H9 (cell line): ENCODE results near the gene PAMR1. TPM values are rescaled to one million over a fixed set of nuclear protein-coding genes. Genes with fewer than 3 reads are reported as not detected.
A peak's percentile ranks its signal among the peaks of the same experiment; 100 is the strongest.

Source experiments
- DNase-seq: peaks from one replicate; pipeline ENCODE4 v3.0.0-alpha.2; 2017
- H2AFZ ChIP-seq: one replicate; pipeline ENCODE4 v1.6.1; 2013; ENCODE audit warnings: mild to moderate bottlenecking, low read length, control low read depth, moderate library complexity
- H2AK5ac ChIP-seq: 2 replicates; pipeline ENCODE4 v1.6.1; 2013; ENCODE audit warnings: low read length, control low read depth, mixed read lengths; ENCODE audit not compliant: insufficient read length
- H2BK120ac ChIP-seq: one replicate; pipeline ENCODE4 v1.6.1; 2013; ENCODE audit warnings: low read depth, mild to moderate bottlenecking, low read length, control low read depth, inconsistent platforms; ENCODE audit not compliant: poor library complexity, severe bottlenecking
- H2BK12ac ChIP-seq: 2 replicates; pipeline ENCODE4 v1.6.1; 2013; ENCODE audit warnings: low read length, control low read depth, mixed read lengths, low read depth; ENCODE audit not compliant: insufficient read length
- H2BK15ac ChIP-seq: 2 replicates; pipeline ENCODE4 v1.6.1; 2013; ENCODE audit warnings: low read depth, low read length, control low read depth
- H2BK20ac ChIP-seq: one replicate; pipeline ENCODE4 v1.6.1; 2013; ENCODE audit warnings: low read depth, mild to moderate bottlenecking, low read length, control low read depth, inconsistent platforms; ENCODE audit not compliant: poor library complexity, severe bottlenecking
- H2BK5ac ChIP-seq: 2 replicates; pipeline ENCODE4 v1.6.1; 2013; ENCODE audit warnings: low read length, control low read depth, mixed read lengths; ENCODE audit not compliant: insufficient read length
- H3K14ac ChIP-seq: 2 replicates; pipeline ENCODE4 v1.6.1; 2013; ENCODE audit warnings: low read length, control low read depth; ENCODE audit not compliant: insufficient read depth
- H3K18ac ChIP-seq: 2 replicates; pipeline ENCODE4 v1.6.1; 2013; ENCODE audit warnings: low read depth, mild to moderate bottlenecking, mixed read lengths, low read length, control low read depth; ENCODE audit not compliant: insufficient read length
- H3K23ac ChIP-seq: 2 replicates; pipeline ENCODE4 v1.6.1; 2013; ENCODE audit warnings: low read length, control low read depth, mixed read lengths, low read depth; ENCODE audit not compliant: insufficient read length
- H3K23me2 ChIP-seq: 2 replicates; pipeline ENCODE4 v1.6.1; 2013; ENCODE audit warnings: low read depth, mild to moderate bottlenecking, mixed read lengths, low read length, control low read depth; ENCODE audit not compliant: insufficient read length, poor library complexity, severe bottlenecking
- H3K27ac ChIP-seq: 2 replicates; pipeline ENCODE4 v1.5.1; 2013; ENCODE audit warnings: low read length, control low read depth, mixed read lengths, low read depth; ENCODE audit not compliant: insufficient read length
- H3K27me3 ChIP-seq: 2 replicates; pipeline ENCODE4 v1.6.1; 2013; ENCODE audit warnings: low read length, control low read depth, inconsistent platforms; ENCODE audit not compliant: insufficient read depth
- H3K4ac ChIP-seq: 2 replicates; pipeline ENCODE4 v1.6.1; 2013; ENCODE audit warnings: low read depth, mild to moderate bottlenecking, control low read depth, inconsistent platforms, low read length, moderate library complexity
- H3K4me1 ChIP-seq: 2 replicates; pipeline ENCODE4 v1.6.1; 2013; ENCODE audit warnings: low read length, control low read depth, inconsistent platforms; ENCODE audit not compliant: insufficient read depth
- H3K4me2 ChIP-seq: 2 replicates; pipeline ENCODE4 v1.6.1; 2013; ENCODE audit warnings: low read length, control low read depth, mixed read lengths; ENCODE audit not compliant: insufficient read length, insufficient read depth
- H3K56ac ChIP-seq: 2 replicates; pipeline ENCODE4 v1.6.1; 2013; ENCODE audit warnings: low read depth, mild to moderate bottlenecking, mixed read lengths, low read length, control low read depth; ENCODE audit not compliant: insufficient read length
- H3K79me1 ChIP-seq: 2 replicates; pipeline ENCODE4 v1.6.1; 2013; ENCODE audit warnings: low read depth, mild to moderate bottlenecking, moderate library complexity, low read length, control low read depth, inconsistent platforms; ENCODE audit not compliant: insufficient read depth, poor library complexity, severe bottlenecking
- H3K79me2 ChIP-seq: 2 replicates; pipeline ENCODE4 v1.6.1; 2013; ENCODE audit warnings: low read length, control low read depth, inconsistent platforms; ENCODE audit not compliant: insufficient read depth
- H3K9ac ChIP-seq: 2 replicates; pipeline ENCODE4 v1.6.1; 2013; ENCODE audit warnings: low read length, control low read depth, mixed read lengths; ENCODE audit not compliant: insufficient read length; ENCODE audit errors: extremely low read depth
- H3K9me3 ChIP-seq: one replicate; pipeline ENCODE4 v1.6.1; 2013; ENCODE audit warnings: low read depth, low read length, inconsistent platforms; ENCODE audit not compliant: control insufficient read depth
- H3T11ph ChIP-seq: one replicate; pipeline ENCODE4 v1.6.1; 2013; ENCODE audit warnings: mild to moderate bottlenecking, low read length, control low read depth, inconsistent platforms
- H4K20me1 ChIP-seq: one replicate; pipeline ENCODE4 v1.6.1; 2013; ENCODE audit not compliant: control insufficient read depth, insufficient read length, insufficient read depth
- H4K5ac ChIP-seq: 2 replicates; pipeline ENCODE4 v1.6.1; 2013; ENCODE audit warnings: low read depth, mild to moderate bottlenecking, mixed read lengths, low read length, control low read depth; ENCODE audit not compliant: insufficient read length
- H4K8ac ChIP-seq: replicated peaks from 2 replicates; pipeline ENCODE4 v1.6.1; 2013; ENCODE audit warnings: low read length, control low read depth, mixed read lengths, low read depth; ENCODE audit not compliant: insufficient read length
- H4K91ac ChIP-seq: 2 replicates; pipeline ENCODE4 v1.6.1; 2013; ENCODE audit warnings: low read depth, mild to moderate bottlenecking, moderate library complexity, mixed read lengths, low read length, control low read depth; ENCODE audit not compliant: insufficient read length
- H3K27ac Mint-ChIP-seq, 3 experiments: 2 replicates in 2 of 3; 3 replicates in 1 of 3; pipeline ENCODE4 v1.8.0; 2020 to 2021; ENCODE audit warnings: mixed read lengths in 3 of 3, mild to moderate bottlenecking in 1 of 3, moderate library complexity in 1 of 3
- H3K27me3 Mint-ChIP-seq: 2 replicates; pipeline ENCODE4 v1.8.0; 2021; ENCODE audit warnings: low read depth, mild to moderate bottlenecking, moderate library complexity, mixed read lengths
- H3K36me3 Mint-ChIP-seq, 3 experiments: 2 replicates in 2 of 3; 3 replicates in 1 of 3; pipeline ENCODE4 v1.8.0; 2020 to 2021; ENCODE audit warnings: low read depth in 3 of 3, mixed read lengths in 3 of 3; ENCODE audit not compliant: insufficient read depth in 1 of 3
- H3K4me1 Mint-ChIP-seq, 2 experiments: 2 replicates each; pipeline ENCODE4 v1.8.0; 2020; ENCODE audit warnings: mixed read lengths in 2 of 2
- H3K4me3 Mint-ChIP-seq, 2 experiments: 2 replicates in 1 of 2; 3 replicates in 1 of 2; pipeline ENCODE4 v1.8.0; 2020 to 2021; ENCODE audit warnings: mild to moderate bottlenecking in 2 of 2, mixed read lengths in 2 of 2, moderate library complexity in 1 of 2
- H3K9me3 Mint-ChIP-seq, 2 experiments: 2 replicates in 1 of 2; 3 replicates in 1 of 2; pipeline ENCODE4 v1.8.0; 2020; ENCODE audit warnings: mild to moderate bottlenecking in 2 of 2, mixed read lengths in 2 of 2, moderate library complexity in 1 of 2
- CTCF ChIP-seq: fragments of 200-600 bp; sonication (generic); conservative IDR thresholded peaks from 3 replicates; pipeline ENCODE4 v1.8.0; 2021; ENCODE audit warnings: antibody characterized with exemption, mild to moderate bottlenecking
- WGBS: extraction: QIAGEN DNeasy Blood & Tissue Kit; methylation state at CpG from one replicate; pipeline ENCODE4 v1.1.7; 2013; ENCODE audit warnings: missing lambda C conversion rate, low lambda C conversion rate, mixed read lengths; ENCODE audit not compliant: insufficient read length; ENCODE audit errors: extremely low coverage; 5-methylcytosine and 5-hydroxymethylcytosine counted together
- total RNA-seq: library from RNA; stranded (reverse); gene quantifications from 2 replicates; pipeline ENCODE4 v1.2.1, GENCODE V29; 2021

PAMR1 gene
- total RNA-seq, 1 experiment from 2014 or later, result 2.4 TPM

GRCh38 chr11:35412285-35412684 lies 113.1 kb downstream of the PAMR1 start:
- Mint-ChIP-seq H3K4me3 (no peak overlapping the region), H3K27ac (no peak overlapping the region), H3K4me1 (no peaks in the 10 kb centered on the region), H3K36me3 (no peaks in the 10 kb centered on the region), H3K9me3 (no peaks in the 10 kb centered on the region), H3K27me3 (peaks cover 63% of the 10 kb centered on the region)
- Histone ChIP-seq H3K4me1 (no peaks in the 10 kb centered on the region), H2BK15ac (no peak overlapping the region), H4K20me1 (no peaks in the 10 kb centered on the region), H3T11ph (no peak overlapping the region), H2BK120ac (no peak overlapping the region), H3K14ac (no peak overlapping the region), H3K27me3 (peaks cover 18% of the 10 kb centered on the region), H3K4me2 (no peak overlapping the region), H4K91ac (no peak overlapping the region), H3K27ac (no peak overlapping the region), H4K5ac (no peak overlapping the region), H3K79me2 (no peaks in the 10 kb centered on the region), H2BK12ac (no peak overlapping the region), H2AK5ac (no peak overlapping the region), H4K8ac (no peak overlapping the region), H3K56ac (no peak overlapping the region), H3K18ac (no peak overlapping the region), H2BK20ac (no peak overlapping the region), H2BK5ac (no peak overlapping the region), H3K9me3 (no peaks in the 10 kb centered on the region), H3K9ac (no peak overlapping the region), H3K23me2 (no peaks in the 10 kb centered on the region), H3K4ac (no peak overlapping the region), H3K79me1 (no peaks in the 10 kb centered on the region), H3K23ac (no peak overlapping the region), H2AFZ (no peak overlapping the region)
- TF ChIP-seq CTCF, result peak; percentile 68
- WGBS, result no CpG with 5 or more reads among the region's 2 CpGs
- DNase-seq, result no peak
